SK-N-SH (cell line): ENCODE measurements around the gene NBPF15. TPM values are rescaled to one million over a fixed set of nuclear protein-coding genes. Genes with fewer than 3 reads are reported as not detected.
A peak's percentile ranks its signal among the peaks of the same experiment; 100 is the strongest.
"Not testable (repeated sequence)": the region's sequence is repeated elsewhere in the genome, so short reads cannot be mapped to it uniquely, and the experiment has no call there.

ENCODE experiments used
- CTCF ChIA-PET: fragments of 300-600, 350-600 bp; formaldehyde crosslinking; extraction: SDS; loops from one replicate; lab custom pipeline; 2021; lab: Yijun Ruan, JAX
- POLR2A ChIA-PET: fragments of 350-600 bp; sonication (Branson Sonifier 250); formaldehyde crosslinking; extraction: SDS; loops from one replicate; lab custom pipeline; 2020; ENCODE audit warnings: antibody characterized with exemption, inconsistent platforms; lab: Yijun Ruan, JAX
- DNase-seq: peaks from one replicate; pipeline ENCODE4 v3.0.0; 2012
- H2AFZ ChIP-seq: fragments of 200-600 bp; sonication (generic); 2 replicates; pipeline ENCODE4 v1.8.1; 2016; ENCODE audit warnings: antibody characterized with exemption, mild to moderate bottlenecking, low read depth
- H3F3A ChIP-seq: fragments of 200-600 bp; sonication (generic); replicated peaks from 2 replicates; pipeline ENCODE3; 2016; ENCODE audit warnings: antibody characterized with exemption, mild to moderate bottlenecking; ENCODE audit not compliant: insufficient read depth
- H3K27ac ChIP-seq, 2 experiments: fragments of 200-500 bp in 1 of 2; fragments of 200-600 bp in 1 of 2; sonication (Bioruptor generic) in 1 of 2; sonication (generic), shearing (Covaris generic) in 1 of 2; 2 replicates each; pipeline versions ENCODE4 v1.5.1 to v1.6.1; 2014 to 2016; ENCODE audit warnings: low read depth in 2 of 2, inconsistent platforms in 1 of 2, low read length in 1 of 2, mild to moderate bottlenecking in 1 of 2, mixed read lengths in 1 of 2
- H3K27me3 ChIP-seq: fragments of 200-600 bp; sonication (generic), shearing (Covaris generic); 2 replicates; pipeline ENCODE4 v1.6.1; 2016; ENCODE audit warnings: mixed run types; ENCODE audit not compliant: insufficient read depth
- H3K36me3 ChIP-seq, 2 experiments: fragments of 200-500 bp in 1 of 2; fragments of 200-600 bp in 1 of 2; sonication (Bioruptor generic) in 1 of 2; sonication (generic) in 1 of 2; replicated peaks in 1 of 2; 2 replicates each; pipeline versions ENCODE3 to v1.5.1; 2014 to 2016; ENCODE audit warnings: low read length in 1 of 2, mild to moderate bottlenecking in 1 of 2; ENCODE audit not compliant: insufficient read depth in 2 of 2, control insufficient read depth in 1 of 2
- H3K4me1 ChIP-seq, 2 experiments: fragments of 200-500 bp in 1 of 2; fragments of 200-600 bp in 1 of 2; sonication (Bioruptor generic) in 1 of 2; sonication (generic), shearing (Covaris generic) in 1 of 2; 2 replicates each; pipeline versions ENCODE4 v1.5.1 to v1.6.1; 2014 to 2016; ENCODE audit warnings: low read depth in 1 of 2, low read length in 1 of 2, mixed run types in 1 of 2; ENCODE audit not compliant: insufficient read depth in 2 of 2, control insufficient read depth in 1 of 2
- H3K4me2 ChIP-seq: fragments of 200-600 bp; sonication (generic), shearing (Covaris generic); 2 replicates; pipeline ENCODE4 v1.6.1; 2017; ENCODE audit warnings: mixed run types
- H3K4me3 ChIP-seq, 2 experiments: fragments of 200-500 bp in 1 of 2; fragments of 200-600 bp in 1 of 2; sonication (Bioruptor generic) in 1 of 2; sonication (generic), shearing (Covaris generic) in 1 of 2; 2 replicates each; pipeline versions ENCODE4 v1.5.1 to v1.8.1; 2014 to 2016; ENCODE audit warnings: low read depth in 2 of 2, inconsistent platforms in 1 of 2, low read length in 1 of 2, mild to moderate bottlenecking in 1 of 2, mixed read lengths in 1 of 2, moderate library complexity in 1 of 2
- H3K79me2 ChIP-seq: fragments of 200-600 bp; sonication (generic); 2 replicates; pipeline ENCODE4 v1.8.1; 2017; ENCODE audit warnings: mild to moderate bottlenecking; ENCODE audit not compliant: insufficient read depth
- H3K9ac ChIP-seq: fragments of 200-600 bp; sonication (generic); 2 replicates; pipeline ENCODE4 v1.6.1; 2017; ENCODE audit warnings: mixed run types
- H3K9me2 ChIP-seq: fragments of 200-600 bp; sonication (generic); 2 replicates; pipeline ENCODE4 v1.6.1; 2017; ENCODE audit warnings: mixed run types
- H3K9me3 ChIP-seq: fragments of 200-600 bp; sonication (generic); 2 replicates; pipeline ENCODE4 v1.6.1; 2017; ENCODE audit warnings: mixed run types, mild to moderate bottlenecking, moderate library complexity
- H4K20me1 ChIP-seq: fragments of 200-600 bp; sonication (generic); 2 replicates; pipeline ENCODE4 v1.6.1; 2017; ENCODE audit warnings: mild to moderate bottlenecking, mixed run types; ENCODE audit not compliant: insufficient read depth
- EP300 ChIP-seq, 2 experiments: IDR thresholded peaks; 2 replicates each; pipeline versions ENCODE4 v1.4.0 to v1.6.1; 2012; ENCODE audit warnings: borderline replicate concordance in 1 of 2, low read depth in 1 of 2, low read length in 1 of 2
- JUND ChIP-seq: IDR thresholded peaks from 2 replicates; pipeline ENCODE4 v1.4.0; 2012
- NFIC ChIP-seq: IDR thresholded peaks from 2 replicates; pipeline ENCODE4 v1.4.0; 2012; ENCODE audit warnings: borderline replicate concordance
- POLR2AphosphoS5 ChIP-seq: IDR thresholded peaks from 2 replicates; pipeline ENCODE4 v1.6.1; 2012; ENCODE audit warnings: low read depth, low read length
- REST ChIP-seq: IDR thresholded peaks from 2 replicates; pipeline ENCODE4 v1.6.1; 2012; ENCODE audit warnings: mild to moderate bottlenecking, low read depth, low read length, moderate library complexity
- TEAD4 ChIP-seq: IDR thresholded peaks from 2 replicates; pipeline ENCODE4 v1.4.0; 2012; ENCODE audit warnings: mild to moderate bottlenecking, borderline replicate concordance; ENCODE audit not compliant: insufficient read depth
- ZBTB33 ChIP-seq: IDR thresholded peaks from 2 replicates; pipeline ENCODE4 v1.4.0; 2012; ENCODE audit warnings: low read depth, borderline replicate concordance
- WGBS: methylation state at CpG from one replicate; pipeline ENCODE4 v1.1.6; 2017; ENCODE audit warnings: low lambda C conversion rate; 5-methylcytosine and 5-hydroxymethylcytosine counted together
- polyA plus RNA-seq, 3 experiments: library from polyadenylated mRNA; depleted of rRNA; stranded (reverse); fragments of >200 nt; gene quantifications; 2 replicates each; pipeline ENCODE4 v1.2.3, GENCODE V29; 2012
- TF ChIP-seq, protein P1 (sequence below): fragments of 200-600 bp; sonication (generic); IDR thresholded peaks from 2 replicates; pipeline ENCODE4 v1.6.1; 2017; ENCODE audit warnings: antibody characterized with exemption, mild to moderate bottlenecking, moderate library complexity

Gene NBPF15
- polyA plus RNA-seq, 1 of the 3 experiments (the other 2 are of a cell fraction), result 47.5 TPM

GRCh38 chr1:144418891-144419694 is 42.4 kb downstream of the NBPF15 start:
- H3K9me3 ChIP-seq, result not testable (repeated sequence)
- H2AFZ ChIP-seq, result peak overlapping the region; percentile 79; the same call in 1 of the 2 replicates
- H3K27ac ChIP-seq, result peak overlapping the region; percentile 41 to 72; a peak in 3 of 4 replicates

DNA sequence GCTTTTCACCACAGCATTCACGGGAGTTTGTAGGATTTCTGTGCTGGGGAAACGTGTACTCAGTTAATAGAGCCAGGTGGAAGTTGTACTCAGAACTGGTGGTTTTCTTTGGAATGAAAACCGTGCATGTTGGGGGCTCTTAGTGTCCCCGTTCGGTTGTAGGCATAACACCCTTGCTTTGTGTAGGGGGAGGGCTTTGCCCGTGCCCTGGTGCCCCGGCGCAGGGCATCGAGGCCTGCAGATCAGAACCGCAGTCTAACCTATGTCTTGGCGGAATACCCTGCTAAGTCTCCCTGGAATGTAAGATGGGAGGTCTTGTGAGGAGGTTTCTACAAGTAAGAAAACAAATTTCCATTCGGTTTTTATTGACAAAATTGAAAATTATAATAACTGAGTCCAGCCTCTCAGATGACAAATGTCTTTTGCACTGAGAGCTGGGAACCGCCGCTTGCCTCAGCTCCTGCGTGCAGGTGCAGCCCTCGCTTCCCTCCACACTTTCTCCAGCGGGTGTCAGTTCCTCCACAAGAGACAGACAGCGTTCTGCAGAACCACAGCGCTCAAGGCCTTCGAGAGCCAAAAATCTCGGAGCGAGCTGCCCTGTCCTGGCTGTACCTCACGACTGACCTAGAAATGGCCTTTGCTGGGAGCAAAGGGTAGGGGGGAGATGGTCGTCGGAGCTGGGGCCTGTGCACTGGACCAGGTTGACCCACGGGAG is 47.9 kb downstream of the NBPF15 start:
- WGBS, result 53% methylated on average over 7 of the region's 26 CpGs

More at GRCh38 chr1:144418891-144419694, 42.4 kb downstream of the NBPF15 start:
- H3K27me3 ChIP-seq, H3K79me2 ChIP-seq, CTCF ChIA-PET, POLR2A ChIA-PET, H3K4me1 ChIP-seq, H4K20me1 ChIP-seq, H3F3A ChIP-seq, H3K9me2 ChIP-seq, DNase-seq, H3K36me3 ChIP-seq: not testable (repeated sequence)
- WGBS, result 15% methylated on average over 19 of the region's 46 CpGs
- TF ChIP-seq, protein P1, sequence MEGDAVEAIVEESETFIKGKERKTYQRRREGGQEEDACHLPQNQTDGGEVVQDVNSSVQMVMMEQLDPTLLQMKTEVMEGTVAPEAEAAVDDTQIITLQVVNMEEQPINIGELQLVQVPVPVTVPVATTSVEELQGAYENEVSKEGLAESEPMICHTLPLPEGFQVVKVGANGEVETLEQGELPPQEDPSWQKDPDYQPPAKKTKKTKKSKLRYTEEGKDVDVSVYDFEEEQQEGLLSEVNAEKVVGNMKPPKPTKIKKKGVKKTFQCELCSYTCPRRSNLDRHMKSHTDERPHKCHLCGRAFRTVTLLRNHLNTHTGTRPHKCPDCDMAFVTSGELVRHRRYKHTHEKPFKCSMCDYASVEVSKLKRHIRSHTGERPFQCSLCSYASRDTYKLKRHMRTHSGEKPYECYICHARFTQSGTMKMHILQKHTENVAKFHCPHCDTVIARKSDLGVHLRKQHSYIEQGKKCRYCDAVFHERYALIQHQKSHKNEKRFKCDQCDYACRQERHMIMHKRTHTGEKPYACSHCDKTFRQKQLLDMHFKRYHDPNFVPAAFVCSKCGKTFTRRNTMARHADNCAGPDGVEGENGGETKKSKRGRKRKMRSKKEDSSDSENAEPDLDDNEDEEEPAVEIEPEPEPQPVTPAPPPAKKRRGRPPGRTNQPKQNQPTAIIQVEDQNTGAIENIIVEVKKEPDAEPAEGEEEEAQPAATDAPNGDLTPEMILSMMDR, result peak; percentile 31
- TF ChIP-seq TEAD4, result 0 out of 2 replicates have a peak, but pooled peaks have one; percentile 20
- H3K9ac ChIP-seq, result peak overlapping the region; percentile 54; the same call in 1 of the 2 replicates
- peak overlapping the region; percentile 69 for H3K4me2 ChIP-seq
- H3K4me3 ChIP-seq, result peak overlapping the region; percentile 52 to 57

DNA sequence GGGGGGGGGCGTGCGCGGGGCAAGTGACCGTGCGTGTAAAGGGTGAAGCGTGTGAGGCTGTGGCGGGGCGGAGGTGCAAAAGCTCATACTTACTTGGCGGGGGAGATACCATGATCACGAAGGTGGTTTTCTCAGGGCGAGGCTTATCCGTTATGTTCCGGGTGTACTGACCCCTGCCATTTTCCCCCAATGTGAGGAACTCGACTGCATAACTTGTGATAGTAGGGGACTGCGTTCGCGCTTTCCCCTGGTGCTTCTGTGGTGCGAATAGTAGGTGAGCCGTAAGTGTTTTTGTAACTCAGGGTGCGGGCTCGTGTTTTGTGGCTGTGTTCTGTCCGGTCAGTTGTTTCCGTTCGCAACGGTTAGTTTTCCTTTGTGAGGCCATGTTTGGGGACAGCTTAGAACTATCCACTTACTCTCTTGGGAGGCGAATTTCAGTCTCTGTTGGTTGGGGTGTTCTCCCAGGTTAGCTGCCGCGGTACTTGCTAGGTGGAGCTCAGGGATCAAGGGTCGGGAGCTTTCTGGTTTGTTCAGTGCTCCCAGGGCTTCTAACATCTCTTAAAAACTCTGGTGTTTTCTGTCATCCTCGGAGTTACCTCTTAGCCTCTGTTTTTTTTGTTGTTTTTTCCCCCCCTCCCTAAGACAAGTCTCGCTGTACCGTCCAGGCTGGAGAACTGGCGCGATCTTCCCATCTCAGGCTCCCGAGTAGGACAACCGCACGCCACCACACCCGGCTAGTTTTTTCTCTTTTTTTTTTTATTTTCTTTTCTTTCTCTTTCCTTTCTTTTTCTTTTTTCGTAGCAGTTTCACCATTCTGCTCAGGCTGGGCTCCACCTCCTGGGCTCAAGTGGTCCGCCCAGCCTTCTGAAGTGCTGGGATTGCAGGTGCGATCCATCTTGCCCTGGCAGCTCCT is 48.7 kb downstream of the NBPF15 start:
- 4% methylated on average over 31 of the region's 41 CpGs for WGBS
- H3K4me2 ChIP-seq, result peak overlapping the region; percentile 82
- POLR2A ChIA-PET, result interaction anchor here (1.2 kb wide), 1 partner anchor 139 kb away, joined by 8 read pairs; no protein-coding TSS in a partner anchor
- H4K20me1 ChIP-seq, H3K9me3 ChIP-seq, H3K79me2 ChIP-seq, H2AFZ ChIP-seq, H3K9me2 ChIP-seq, H3K4me1 ChIP-seq, H3K36me3 ChIP-seq, H3F3A ChIP-seq, H3K27me3 ChIP-seq, CTCF ChIA-PET: not testable (repeated sequence)
- H3K4me3 ChIP-seq, result peak overlapping the region; percentile 50 to 65
- peak; percentile 81 for DNase-seq
- peak overlapping the region; percentile 51 for H3K9ac ChIP-seq
- peak overlapping the region; percentile 75 to 78 for H3K27ac ChIP-seq
- TF ChIP-seq JUND (peak; percentile 75), NFIC (0 out of 2 replicates have a peak, but pooled peaks have one; percentile 17), POLR2AphosphoS5 (peak; percentile 98), REST (peak; percentile 72; the same call in 1 of the 2 replicates), ZBTB33 (peak; percentile 93), EP300 (IDR thresholded peaks at IDR 0.05; ENCODE audit: borderline replicate concordance in 1 of 2, low read depth in 1 of 2, low read length in 1 of 2) (peak in 1 of 2 experiments; percentile 42; a peak in 1 of 4 replicates)

More for the DNA sequence above, 47.9 kb downstream of the NBPF15 start:
- DNase-seq, POLR2A ChIA-PET, H3K4me1 ChIP-seq, H3K27me3 ChIP-seq, H3K36me3 ChIP-seq, H3K79me2 ChIP-seq, H2AFZ ChIP-seq, H3F3A ChIP-seq, H3K9me2 ChIP-seq, H4K20me1 ChIP-seq, CTCF ChIA-PET, H3K9me3 ChIP-seq: not testable (repeated sequence)
- H3K27ac ChIP-seq, result peak overlapping the region; percentile 75 to 78; a peak in 3 of 4 replicates
- peak overlapping the region; percentile 51 for H3K9ac ChIP-seq
- peak overlapping the region; percentile 50 to 65 for H3K4me3 ChIP-seq
- peak overlapping the region; percentile 82 for H3K4me2 ChIP-seq
